ENCODE measurements around the gene SEMA3C.
"Not testable (repeated sequence)": the region's sequence is repeated elsewhere in the genome, so short reads cannot be mapped to it uniquely, and the experiment has no call there.

SEMA3C gene

DNA sequence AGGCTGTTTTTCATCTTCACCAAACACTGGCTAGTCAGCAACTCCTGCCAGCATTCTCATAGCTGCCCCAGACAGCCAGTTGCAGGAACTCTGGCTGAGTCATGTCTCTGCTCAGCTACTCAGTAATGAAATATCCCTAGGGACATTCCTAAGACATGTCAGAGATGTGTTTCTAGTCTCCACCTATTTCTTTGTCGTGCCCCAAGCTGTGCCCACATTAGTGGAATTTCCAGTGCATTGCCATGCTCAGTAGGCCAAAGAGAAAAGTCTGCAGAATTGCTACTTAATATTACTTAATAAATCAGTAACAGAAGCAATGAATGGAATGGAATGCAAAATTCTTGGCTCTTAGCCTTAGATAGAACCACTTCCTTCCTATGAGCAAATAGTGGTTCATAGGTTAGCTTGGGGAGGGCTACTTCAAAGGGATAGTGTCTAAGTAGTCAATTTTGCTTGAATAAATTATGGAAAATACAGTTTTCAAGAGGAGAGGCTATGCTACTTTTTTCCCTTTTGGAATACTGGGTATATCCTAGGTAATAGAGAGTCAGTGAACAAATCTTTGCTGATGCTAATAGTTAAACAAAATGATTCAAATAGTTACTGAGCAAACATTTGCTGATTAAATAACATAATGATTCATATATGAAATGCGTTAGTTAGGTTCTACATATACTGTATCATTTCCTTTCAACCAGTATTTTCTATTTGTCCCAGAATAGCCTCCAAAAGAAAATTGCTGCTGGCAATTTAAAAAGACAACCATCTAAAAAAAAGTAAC lies 23.6 kb upstream of the SEMA3C start:
- Histone ChIP-seq H3K4me1 (ENCODE audit: control insufficient read depth, insufficient read depth, low read length) (peaks cover 16% of the 10 kb centered on the region), H3K4me3 (ENCODE audit: low read length) (no peak overlapping the region), H3K36me3 (ENCODE audit: control insufficient read depth, insufficient read depth, low read length) (no peaks in the 10 kb centered on the region), H3K9ac (ENCODE audit: low read length) (no peak overlapping the region), H3K9me3 (ENCODE audit: control insufficient read depth, low read length) (no peaks in the 10 kb centered on the region), H3K27me3 (ENCODE audit: control insufficient read depth, insufficient read depth, low read length) (no peaks in the 10 kb centered on the region)

DNA sequence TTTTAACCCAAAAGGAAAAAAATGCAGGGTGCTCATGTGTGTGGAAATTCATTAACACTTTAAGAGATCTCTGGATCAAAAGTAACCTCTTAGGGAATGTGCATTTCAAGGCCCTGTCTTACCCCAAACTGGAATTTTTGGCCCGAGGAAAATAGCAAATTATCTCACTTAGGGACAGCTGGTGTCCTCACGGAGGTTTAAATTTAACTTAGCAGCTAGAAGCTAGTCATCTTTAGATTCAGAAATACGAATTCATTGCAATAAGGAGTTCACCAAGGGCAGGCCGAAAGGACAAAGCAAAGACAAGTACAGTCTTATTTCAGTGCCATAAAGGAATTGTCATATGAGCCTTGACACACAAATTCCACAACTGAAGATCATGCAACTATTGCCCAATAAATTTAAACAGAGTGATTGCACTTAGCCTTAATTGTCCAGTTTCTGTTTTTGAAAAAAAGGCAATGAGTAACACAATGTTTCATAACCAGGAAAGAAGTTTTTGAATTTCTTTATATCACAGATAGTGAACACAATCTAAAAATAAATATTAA lies 22.4 kb upstream of the SEMA3C start:
- peaks cover 16% of the 10 kb centered on the region for H3K4me1 ChIP-seq (ENCODE audit: control insufficient read depth, insufficient read depth, low read length)
- H3K9me3 ChIP-seq (ENCODE audit: control insufficient read depth, low read length): no peaks in the 10 kb centered on the region
- H3K36me3 ChIP-seq (ENCODE audit: control insufficient read depth, insufficient read depth, low read length): no peaks in the 10 kb centered on the region
- no peak overlapping the region for H3K9ac ChIP-seq (ENCODE audit: low read length)
- H3K27me3 ChIP-seq (ENCODE audit: control insufficient read depth, insufficient read depth, low read length): no peaks in the 10 kb centered on the region
- H3K4me3 ChIP-seq (ENCODE audit: low read length): no peak overlapping the region

DNA sequence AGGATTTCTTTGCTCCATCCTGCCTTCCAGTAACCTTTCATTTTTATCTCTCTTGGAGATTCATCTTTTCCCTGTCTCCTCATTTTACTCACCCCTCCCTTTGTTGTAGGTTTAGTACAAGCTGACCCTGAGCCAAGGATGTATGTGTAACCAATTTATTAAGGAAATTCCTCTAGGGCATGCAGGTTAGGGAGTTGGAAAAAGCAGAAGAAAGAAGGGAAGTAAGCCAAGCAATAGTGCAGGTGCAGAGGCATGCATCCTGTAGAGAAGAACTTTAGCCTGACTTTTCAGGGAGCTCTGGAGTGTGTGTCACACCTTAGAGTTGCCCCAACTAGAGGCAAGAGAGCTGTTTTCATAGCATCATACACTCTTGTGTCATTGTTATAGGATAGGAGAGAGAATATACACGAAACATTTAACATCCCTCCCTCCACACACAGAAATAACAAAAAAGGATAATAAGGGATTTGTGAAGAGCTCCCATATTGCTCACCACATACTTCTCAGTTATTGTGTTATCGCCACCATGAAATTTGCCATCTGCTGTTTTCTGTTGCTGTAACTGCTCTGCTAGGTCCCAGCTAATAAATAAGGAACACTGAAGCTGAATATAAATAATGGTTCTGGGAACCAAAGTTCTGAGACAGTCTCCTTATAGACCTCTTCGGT lies 21.8 kb upstream of the SEMA3C start:
- Histone ChIP-seq H3K4me1 (ENCODE audit: control insufficient read depth, insufficient read depth, low read length) (peaks cover 16% of the 10 kb centered on the region), H3K4me3 (ENCODE audit: low read length) (no peak overlapping the region), H3K9me3 (ENCODE audit: control insufficient read depth, low read length) (no peaks in the 10 kb centered on the region), H3K27me3 (ENCODE audit: control insufficient read depth, insufficient read depth, low read length) (no peaks in the 10 kb centered on the region), H3K36me3 (ENCODE audit: control insufficient read depth, insufficient read depth, low read length) (no peaks in the 10 kb centered on the region), H3K9ac (ENCODE audit: low read length) (no peak overlapping the region)

DNA sequence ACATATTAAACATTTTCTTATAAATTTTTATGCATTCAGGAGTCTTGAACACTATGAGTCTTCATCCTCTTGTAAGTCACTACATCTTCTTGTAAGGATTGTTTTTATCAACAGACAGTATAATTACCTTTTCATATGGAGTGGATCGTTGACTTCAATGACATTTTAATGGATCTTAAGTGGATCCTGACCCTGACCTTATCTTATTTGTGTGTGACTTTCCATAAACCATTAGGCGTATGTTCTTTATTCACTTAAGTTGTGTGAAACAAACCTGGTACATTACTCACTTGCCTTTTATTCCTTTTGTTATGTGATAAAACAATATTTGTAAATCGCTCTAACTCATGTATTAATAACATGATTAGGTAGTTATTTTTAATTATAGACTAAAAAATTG lies 18.5 kb upstream of the SEMA3C start:
- H3K9me3 ChIP-seq (ENCODE audit: control insufficient read depth, low read length): no peaks in the 10 kb centered on the region
- peaks cover 10% of the 10 kb centered on the region for H3K4me1 ChIP-seq (ENCODE audit: control insufficient read depth, insufficient read depth, low read length)
- no peaks in the 10 kb centered on the region for H3K27me3 ChIP-seq (ENCODE audit: control insufficient read depth, insufficient read depth, low read length)
- no peaks in the 10 kb centered on the region for H3K36me3 ChIP-seq (ENCODE audit: control insufficient read depth, insufficient read depth, low read length)
- H3K9ac ChIP-seq (ENCODE audit: low read length): no peak overlapping the region
- H3K4me3 ChIP-seq (ENCODE audit: low read length): no peak overlapping the region

DNA sequence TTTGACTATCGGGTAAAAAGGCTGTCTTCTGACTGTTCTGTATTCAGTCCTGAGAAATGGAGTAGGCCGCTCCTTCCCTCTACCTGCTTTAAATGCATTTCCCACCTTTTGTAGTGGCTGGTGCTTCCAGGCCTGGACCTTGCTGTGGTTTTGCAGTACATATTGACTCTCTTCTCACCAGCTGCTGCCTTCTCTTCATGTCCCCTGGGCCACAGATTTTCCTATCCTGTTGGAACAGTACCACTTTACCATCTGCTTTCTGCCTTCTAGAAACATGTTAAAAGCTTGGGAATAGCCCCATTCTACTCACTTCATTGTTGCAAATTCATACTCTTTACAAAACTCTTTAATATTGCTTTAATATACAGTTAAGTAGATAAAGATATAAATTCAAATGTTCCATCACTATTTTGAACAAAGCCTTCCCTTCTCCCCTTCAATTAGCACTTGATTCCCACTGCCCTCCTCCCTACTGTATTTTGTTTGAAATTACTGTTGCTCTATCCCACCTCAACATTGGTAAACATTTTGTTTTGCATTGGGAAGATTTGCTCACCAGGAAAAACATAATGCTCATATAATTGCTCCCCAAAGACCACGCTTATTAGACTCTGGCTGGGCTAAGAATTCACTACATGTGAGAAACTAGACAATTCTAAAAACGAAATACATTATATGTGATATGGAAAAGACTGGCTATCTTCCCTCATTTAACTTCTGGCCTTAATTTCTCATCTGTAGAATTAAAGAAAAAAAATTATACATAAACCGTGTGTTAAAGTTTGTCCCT lies 17.3 kb upstream of the SEMA3C start:
- Histone ChIP-seq H3K36me3 (ENCODE audit: control insufficient read depth, insufficient read depth, low read length) (no peaks in the 10 kb centered on the region), H3K27me3 (ENCODE audit: control insufficient read depth, insufficient read depth, low read length) (no peaks in the 10 kb centered on the region), H3K9me3 (ENCODE audit: control insufficient read depth, low read length) (no peaks in the 10 kb centered on the region), H3K4me1 (ENCODE audit: control insufficient read depth, insufficient read depth, low read length) (peaks cover 5% of the 10 kb centered on the region), H3K4me3 (ENCODE audit: low read length) (no peak overlapping the region), H3K9ac (ENCODE audit: low read length) (no peak overlapping the region)

DNA sequence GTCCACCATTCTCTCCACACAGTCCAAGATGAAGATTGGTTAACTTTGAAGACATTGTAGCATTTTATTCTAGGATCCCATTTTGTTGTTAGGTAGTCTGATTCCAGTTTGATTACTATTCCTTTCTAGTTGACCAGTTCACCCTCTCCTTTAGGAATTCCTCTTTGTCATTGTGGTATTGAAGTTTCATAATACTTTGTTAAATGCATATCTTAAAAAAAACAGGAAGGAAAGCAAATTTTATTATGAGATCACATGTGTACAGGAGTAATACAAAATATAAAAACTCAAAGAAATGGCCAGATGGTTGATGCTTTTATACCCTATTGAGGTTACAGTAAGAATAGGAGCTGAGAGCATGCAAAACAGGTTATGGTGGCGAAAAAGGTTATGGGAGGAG lies 15.5 kb upstream of the SEMA3C start:
- Histone ChIP-seq H3K36me3 (ENCODE audit: control insufficient read depth, insufficient read depth, low read length) (no peaks in the 10 kb centered on the region), H3K9ac (ENCODE audit: low read length) (no peak overlapping the region), H3K27me3 (ENCODE audit: control insufficient read depth, insufficient read depth, low read length) (no peaks in the 10 kb centered on the region), H3K9me3 (ENCODE audit: control insufficient read depth, low read length) (no peaks in the 10 kb centered on the region), H3K4me1 (ENCODE audit: control insufficient read depth, insufficient read depth, low read length) (no peaks in the 10 kb centered on the region), H3K4me3 (ENCODE audit: low read length) (no peak overlapping the region)

DNA sequence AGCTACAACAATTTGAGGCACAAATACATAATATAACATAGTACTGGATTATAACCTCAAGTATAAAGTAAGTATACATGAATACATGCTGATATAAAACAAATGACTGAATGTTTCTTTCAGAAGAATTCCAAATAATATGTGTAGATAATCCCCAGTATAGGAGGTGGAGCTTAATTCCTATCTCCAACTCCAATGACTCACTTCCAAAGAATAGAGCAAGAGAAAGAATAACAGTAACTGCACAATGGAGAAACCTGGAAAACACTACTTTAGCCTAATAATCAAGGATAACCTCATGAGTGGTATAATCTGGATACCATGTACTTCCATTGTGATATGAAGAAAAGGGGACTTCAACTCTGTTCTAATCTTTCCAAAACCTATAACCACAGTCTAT lies 13.7 kb upstream of the SEMA3C start:
- Histone ChIP-seq H3K27me3 (ENCODE audit: control insufficient read depth, insufficient read depth, low read length) (no peaks in the 10 kb centered on the region), H3K4me1 (ENCODE audit: control insufficient read depth, insufficient read depth, low read length) (no peaks in the 10 kb centered on the region), H3K4me3 (ENCODE audit: low read length) (no peak overlapping the region), H3K9me3 (ENCODE audit: control insufficient read depth, low read length) (no peaks in the 10 kb centered on the region), H3K36me3 (ENCODE audit: control insufficient read depth, insufficient read depth, low read length) (no peaks in the 10 kb centered on the region), H3K9ac (ENCODE audit: low read length) (no peak overlapping the region)

DNA sequence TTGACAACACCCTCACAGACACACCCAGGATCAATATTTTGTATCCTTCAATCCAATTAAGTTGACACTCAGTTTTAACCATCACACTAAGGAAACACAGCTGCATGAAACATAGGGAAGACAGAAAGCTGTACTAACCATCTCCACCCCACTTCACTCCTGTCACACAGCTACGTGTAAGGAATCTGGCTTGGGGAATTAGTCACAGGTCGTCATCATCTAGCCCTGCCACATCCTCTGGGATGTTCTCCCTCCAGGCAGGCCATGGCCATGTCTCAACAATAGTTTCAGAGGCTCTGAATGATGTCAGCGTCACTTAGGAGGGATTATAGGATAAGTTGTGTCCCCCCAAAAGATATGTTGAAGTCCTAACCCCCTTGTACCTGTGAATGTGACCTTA lies 10.8 kb upstream of the SEMA3C start:
- no peak overlapping the region for H3K4me3 ChIP-seq (ENCODE audit: low read length)
- H3K9me3 ChIP-seq (ENCODE audit: control insufficient read depth, low read length): no peaks in the 10 kb centered on the region

DNA sequence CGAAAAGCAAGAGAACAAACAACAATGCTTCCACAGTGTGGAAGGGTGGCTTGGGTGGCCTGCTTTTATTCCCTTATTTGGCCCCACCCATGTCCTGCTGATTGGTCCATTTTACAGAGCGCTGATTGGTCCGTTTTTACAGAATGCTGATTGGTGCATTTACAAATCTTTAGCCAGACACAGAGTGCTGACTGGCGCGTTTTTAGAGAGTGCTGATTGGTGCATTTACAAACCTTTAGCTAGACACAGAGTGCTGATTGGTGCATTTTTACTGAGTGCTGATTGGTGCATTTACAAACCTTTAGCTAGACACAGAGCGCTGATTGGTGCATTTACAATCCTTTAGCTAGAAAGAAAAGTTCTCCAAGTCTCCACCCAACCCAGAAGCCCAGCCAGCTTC lies 8.1 kb upstream of the SEMA3C start:
- H3K27me3 ChIP-seq (ENCODE audit: control insufficient read depth, insufficient read depth, low read length): not testable (repeated sequence)

More for the DNA sequence above, 10.8 kb upstream of the SEMA3C start:
- Histone ChIP-seq H3K36me3 (ENCODE audit: control insufficient read depth, insufficient read depth, low read length) (no peaks in the 10 kb centered on the region), H3K27me3 (ENCODE audit: control insufficient read depth, insufficient read depth, low read length) (no peaks in the 10 kb centered on the region), H3K9ac (ENCODE audit: low read length) (no peak overlapping the region), H3K4me1 (ENCODE audit: control insufficient read depth, insufficient read depth, low read length) (no peaks in the 10 kb centered on the region)

DNA sequence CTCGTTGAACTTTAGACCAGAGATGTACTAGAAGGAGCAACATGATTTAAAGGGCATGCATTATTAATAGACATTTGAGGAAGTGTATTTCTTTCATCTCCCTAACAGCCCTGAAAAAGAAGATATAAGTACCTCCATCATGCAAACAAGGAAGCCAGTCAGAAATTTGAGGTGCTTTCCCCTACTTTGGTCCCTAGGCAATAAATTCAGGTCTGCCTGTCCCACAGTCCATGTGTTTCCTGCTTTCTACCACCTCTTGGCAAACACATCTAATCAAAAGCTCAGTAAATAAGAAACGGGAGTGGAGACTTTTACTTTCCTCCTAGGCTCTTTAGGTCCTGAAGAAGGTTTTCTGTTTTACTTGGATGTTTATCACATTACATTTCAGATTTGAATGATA lies 5.2 kb upstream of the SEMA3C start:
- no peaks in the 10 kb centered on the region for H3K9me3 ChIP-seq (ENCODE audit: control insufficient read depth, low read length)
- H3K4me1 ChIP-seq (ENCODE audit: control insufficient read depth, insufficient read depth, low read length): peaks cover 22% of the 10 kb centered on the region
- no peak overlapping the region for H3K9ac ChIP-seq (ENCODE audit: low read length)
- H3K4me3 ChIP-seq (ENCODE audit: low read length): no peak overlapping the region
- H3K36me3 ChIP-seq (ENCODE audit: control insufficient read depth, insufficient read depth, low read length): no peaks in the 10 kb centered on the region
- no peaks in the 10 kb centered on the region for H3K27me3 ChIP-seq (ENCODE audit: control insufficient read depth, insufficient read depth, low read length)

More for the DNA sequence above, 8.1 kb upstream of the SEMA3C start:
- not testable (repeated sequence) for H3K36me3 ChIP-seq (ENCODE audit: control insufficient read depth, insufficient read depth, low read length); H3K9me3 ChIP-seq (ENCODE audit: control insufficient read depth, low read length); H3K4me3 ChIP-seq (ENCODE audit: low read length); H3K4me1 ChIP-seq (ENCODE audit: control insufficient read depth, insufficient read depth, low read length); H3K9ac ChIP-seq (ENCODE audit: low read length)

DNA sequence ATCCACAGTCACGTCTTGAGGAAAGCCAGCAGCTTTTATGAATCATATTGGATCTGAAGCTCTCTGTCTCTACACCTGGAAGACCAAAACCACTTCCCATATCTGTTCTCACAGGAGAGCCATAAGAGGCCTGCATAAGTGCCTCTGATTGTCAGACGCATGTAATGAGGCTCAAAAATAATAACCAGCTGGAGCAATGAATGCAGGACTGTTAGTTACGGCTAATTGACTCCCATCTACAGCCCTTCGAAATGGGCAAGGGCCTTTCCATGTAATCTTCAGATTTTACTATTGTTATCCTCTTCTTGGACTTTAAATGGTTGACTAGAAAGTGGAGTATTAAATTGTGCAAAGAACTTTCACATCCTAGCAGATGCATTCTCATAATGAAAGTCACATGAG lies 4.4 kb upstream of the SEMA3C start:
- H3K27me3 ChIP-seq (ENCODE audit: control insufficient read depth, insufficient read depth, low read length): no peaks in the 10 kb centered on the region
- no peak overlapping the region for H3K9ac ChIP-seq (ENCODE audit: low read length)
- H3K4me1 ChIP-seq (ENCODE audit: control insufficient read depth, insufficient read depth, low read length): peaks cover 22% of the 10 kb centered on the region
- H3K9me3 ChIP-seq (ENCODE audit: control insufficient read depth, low read length): no peaks in the 10 kb centered on the region
- H3K4me3 ChIP-seq (ENCODE audit: low read length): no peak overlapping the region
- H3K36me3 ChIP-seq (ENCODE audit: control insufficient read depth, insufficient read depth, low read length): no peaks in the 10 kb centered on the region

Data from mucosa of stomach (tissue), 1 donor.